ENCODE measurements around the gene ANXA10. TPM values are rescaled to one million over a fixed set of nuclear protein-coding genes. Genes with fewer than 3 reads are reported as not detected.
"Not testable (repeated sequence)": the region's sequence is repeated elsewhere in the genome, so short reads cannot be mapped to it uniquely, and the experiment has no call there.

The ANXA10 gene
- total RNA-seq, 2 experiments from 2014 or later: not detected

DNA sequence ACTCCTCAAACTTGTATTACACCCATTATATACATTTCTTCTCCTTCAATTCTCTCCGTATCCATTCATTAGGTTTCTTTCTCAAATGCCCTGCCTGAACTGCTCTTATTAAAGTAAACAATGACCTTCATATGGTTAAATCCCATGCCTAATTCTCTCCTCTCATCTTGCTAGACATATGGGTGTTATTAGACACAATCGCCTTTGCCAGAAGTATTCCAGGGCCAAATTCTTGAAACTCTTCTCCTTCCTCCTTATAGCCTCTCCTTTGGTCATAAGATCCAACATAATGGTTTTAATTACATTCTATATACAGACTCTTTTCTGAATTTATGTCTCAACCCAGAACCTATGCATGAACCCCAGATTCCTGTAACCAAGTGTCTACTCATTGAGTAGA is 4.8 kb downstream of the ANXA10 start:
- Mint-ChIP-seq H3K27ac (no peak overlapping the region), H3K4me3 (no peak overlapping the region), H3K9me3 (peaks cover 7% of the 10 kb centered on the region), H3K27me3 (no peaks in the 10 kb centered on the region), H3K36me3 (no peaks in the 10 kb centered on the region), H3K4me1 (no peaks in the 10 kb centered on the region)
- no peak for DNase-seq

DNA sequence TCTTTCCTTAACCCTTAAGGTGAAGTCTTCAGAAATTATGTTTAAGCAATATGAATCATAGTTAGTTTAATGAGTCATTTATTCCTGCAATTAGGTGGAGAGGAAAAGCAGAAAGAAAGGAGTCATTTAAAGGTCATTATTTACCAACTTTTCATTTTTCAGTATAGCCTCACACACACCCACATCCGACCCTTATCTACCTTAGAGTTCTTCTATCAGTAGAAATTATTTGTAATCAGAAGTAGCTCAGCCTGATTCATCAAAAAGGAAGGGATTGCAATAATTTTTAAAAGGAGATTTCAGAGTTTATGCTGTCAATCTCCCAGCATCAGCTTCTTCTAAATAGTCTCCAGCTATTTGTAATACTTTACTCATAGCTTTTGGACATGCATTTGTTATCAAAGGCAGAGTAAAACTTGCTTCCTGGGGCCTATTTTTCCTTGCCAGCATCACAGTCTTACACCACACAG is 5.9 kb downstream of the ANXA10 start:
- H3K4me1 Mint-ChIP-seq: no peaks in the 10 kb centered on the region
- no peaks in the 10 kb centered on the region for H3K27me3 Mint-ChIP-seq

GRCh38 chr4:168099195-168099594 is 6.9 kb downstream of the ANXA10 start:
- DNase-seq: no peak
- no peak overlapping the region for H3K27ac Mint-ChIP-seq
- no peaks in the 10 kb centered on the region for H3K4me1 Mint-ChIP-seq
- H3K36me3 Mint-ChIP-seq: no peaks in the 10 kb centered on the region
- no peaks in the 10 kb centered on the region for H3K27me3 Mint-ChIP-seq
- peaks cover 7% of the 10 kb centered on the region for H3K9me3 Mint-ChIP-seq
- no peak overlapping the region for H3K4me3 Mint-ChIP-seq

More for the DNA sequence above, 5.9 kb downstream of the ANXA10 start:
- Mint-ChIP-seq H3K27ac (no peak overlapping the region), H3K4me3 (no peak overlapping the region), H3K9me3 (peaks cover 7% of the 10 kb centered on the region), H3K36me3 (no peaks in the 10 kb centered on the region)
- no peak for DNase-seq

DNA sequence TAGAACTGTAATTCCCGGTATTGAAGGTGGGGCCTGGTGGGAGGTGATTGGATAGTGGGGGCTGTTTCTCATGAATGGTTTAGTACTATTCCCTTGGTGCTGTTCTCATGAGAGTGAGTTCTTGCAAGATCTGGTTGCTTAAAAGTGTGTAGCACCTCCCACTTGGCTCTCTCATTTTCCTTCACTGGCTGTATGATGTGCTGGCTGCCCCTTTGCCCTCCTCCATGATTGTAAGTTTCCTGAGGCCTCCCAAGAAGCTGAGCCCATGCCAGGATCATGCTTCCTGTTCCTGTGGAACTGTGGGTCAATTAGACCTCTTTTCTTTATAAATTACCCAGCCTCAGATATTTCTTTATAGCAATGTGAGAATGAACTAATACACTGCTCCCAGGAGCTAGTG is 8.7 kb downstream of the ANXA10 start:
- Mint-ChIP-seq H3K27me3 (no peaks in the 10 kb centered on the region), H3K9me3 (peaks cover 7% of the 10 kb centered on the region), H3K27ac (no peak overlapping the region), H3K4me1 (no peaks in the 10 kb centered on the region), H3K4me3 (no peak overlapping the region), H3K36me3 (no peaks in the 10 kb centered on the region)
- no peak for DNase-seq

DNA sequence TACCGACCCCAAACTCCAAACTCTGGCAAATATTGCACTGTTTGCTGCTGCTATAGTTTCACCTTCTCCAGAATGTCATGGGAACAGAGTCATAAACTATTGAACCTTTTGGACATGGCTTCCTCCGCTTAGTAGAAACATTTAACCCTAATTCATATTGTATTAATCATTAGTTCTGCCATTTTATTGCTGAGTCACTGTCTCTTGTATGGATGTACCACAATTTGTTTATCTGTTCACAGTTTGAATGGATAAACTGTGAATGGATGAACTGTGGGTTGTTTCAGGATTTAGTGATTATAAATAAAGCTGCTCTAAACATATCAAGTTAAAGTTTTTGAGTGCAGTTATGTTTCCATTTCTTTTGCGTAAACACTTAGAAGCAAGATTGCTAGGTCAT is 10.1 kb downstream of the ANXA10 start:
- Mint-ChIP-seq H3K4me1 (no peaks in the 10 kb centered on the region), H3K27ac (no peak overlapping the region), H3K4me3 (no peak overlapping the region), H3K36me3 (no peaks in the 10 kb centered on the region), H3K9me3 (peaks cover 7% of the 10 kb centered on the region), H3K27me3 (no peaks in the 10 kb centered on the region)
- no peak for DNase-seq

DNA sequence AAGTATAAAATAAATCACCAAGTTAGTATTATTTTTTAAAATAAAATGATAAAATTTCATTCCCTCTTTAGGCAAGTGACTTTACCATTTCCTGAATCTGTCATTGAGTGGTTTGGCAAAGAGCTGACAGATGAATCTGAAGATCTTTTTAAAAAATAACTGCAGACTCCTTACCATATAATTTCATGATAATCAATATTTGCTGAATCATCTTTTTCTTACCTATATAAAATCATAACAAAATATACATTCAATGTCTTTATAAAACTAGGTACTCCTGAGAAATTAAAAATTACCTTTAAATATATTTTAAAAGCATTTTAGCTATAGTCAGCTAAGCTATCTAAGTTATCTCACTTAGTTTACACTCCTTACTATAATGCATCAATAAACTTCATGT is 17.2 kb downstream of the ANXA10 start:
- H3K9me3 Mint-ChIP-seq: no peaks in the 10 kb centered on the region
- no peak for DNase-seq

DNA sequence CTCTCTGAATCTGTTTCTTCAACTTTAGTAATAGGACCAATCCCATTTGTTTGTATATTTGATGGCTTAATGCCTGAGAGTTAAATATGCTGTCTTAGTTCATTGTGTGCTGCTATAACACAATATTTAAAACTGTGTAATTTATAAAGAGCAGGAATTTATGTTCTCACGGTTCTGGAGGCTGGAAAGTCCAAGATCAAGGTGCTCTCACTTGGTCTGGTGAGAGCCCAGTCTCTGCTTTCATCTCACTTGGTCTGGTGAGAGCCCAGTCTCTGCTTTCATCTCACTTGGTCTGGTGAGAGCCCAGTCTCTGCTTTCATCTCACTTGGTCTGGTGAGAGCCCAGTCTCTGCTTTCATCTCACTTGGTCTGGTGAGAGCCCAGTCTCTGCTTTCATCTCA is 20.7 kb downstream of the ANXA10 start:
- not testable (repeated sequence) for H3K9me3 Mint-ChIP-seq, DNase-seq, H3K27ac Mint-ChIP-seq

More for the DNA sequence above, 17.2 kb downstream of the ANXA10 start:
- no peaks in the 10 kb centered on the region for H3K4me1 Mint-ChIP-seq
- H3K27me3 Mint-ChIP-seq: peaks cover 2% of the 10 kb centered on the region
- H3K27ac Mint-ChIP-seq: no peak overlapping the region
- no peak overlapping the region for H3K4me3 Mint-ChIP-seq
- no peaks in the 10 kb centered on the region for H3K36me3 Mint-ChIP-seq

DNA sequence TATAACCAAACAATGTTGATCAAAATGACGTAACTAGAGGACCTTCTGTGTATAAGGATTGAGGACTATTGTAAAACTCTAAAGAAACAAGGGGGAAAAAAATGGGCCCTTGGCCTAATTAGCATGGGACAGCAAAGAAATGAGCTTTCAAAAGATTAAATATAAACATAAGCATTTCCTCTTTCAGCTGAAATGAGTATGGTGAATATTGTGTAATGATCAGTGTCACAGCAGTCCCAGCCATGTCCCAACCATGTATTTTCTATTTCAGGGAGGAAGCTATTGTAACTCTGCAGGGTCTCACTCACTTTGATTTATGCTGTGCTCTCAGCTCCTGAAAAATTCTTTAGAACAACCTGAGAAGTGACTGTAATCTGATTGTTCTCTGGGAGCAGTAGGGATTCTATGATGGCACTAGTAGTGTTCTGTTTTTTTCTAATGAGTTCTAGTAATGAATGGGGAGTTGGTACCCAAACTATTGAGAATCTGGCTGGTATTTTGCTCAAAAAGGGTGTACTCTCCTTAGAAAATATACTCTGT is 25.8 kb downstream of the ANXA10 start:
- H3K4me1 Mint-ChIP-seq: no peaks in the 10 kb centered on the region
- peaks cover 9% of the 10 kb centered on the region for H3K27me3 Mint-ChIP-seq
- H3K4me3 Mint-ChIP-seq: no peak overlapping the region
- H3K36me3 Mint-ChIP-seq: no peaks in the 10 kb centered on the region
- H3K9me3 Mint-ChIP-seq: no peaks in the 10 kb centered on the region
- DNase-seq: no peak
- no peak overlapping the region for H3K27ac Mint-ChIP-seq

More for the DNA sequence above, 20.7 kb downstream of the ANXA10 start:
- not testable (repeated sequence) for H3K36me3 Mint-ChIP-seq, H3K4me1 Mint-ChIP-seq, H3K27me3 Mint-ChIP-seq, H3K4me3 Mint-ChIP-seq

DNA sequence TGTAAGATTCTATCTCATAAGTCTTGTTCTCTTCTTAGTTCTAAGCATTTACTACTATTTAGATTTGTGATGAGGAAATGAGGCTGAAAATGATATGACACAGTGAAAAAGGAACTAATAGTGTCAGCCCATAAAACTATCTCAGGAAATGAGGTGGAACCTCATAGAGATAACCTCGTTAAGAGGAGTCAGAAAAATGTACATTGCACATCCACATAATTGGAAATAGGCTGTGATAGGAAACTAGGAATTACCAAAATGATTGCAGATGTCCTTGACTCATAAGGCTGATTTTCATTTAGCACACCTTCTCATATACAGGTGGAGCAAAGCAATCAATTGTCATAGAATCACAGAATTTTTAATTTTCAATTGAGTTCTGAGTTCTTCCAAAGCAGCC is 26.8 kb downstream of the ANXA10 start:
- no peaks in the 10 kb centered on the region for H3K36me3 Mint-ChIP-seq

GRCh38 chr4:168119890-168120289 is 27.6 kb downstream of the ANXA10 start:
- Mint-ChIP-seq H3K27me3 (peaks cover 6% of the 10 kb centered on the region), H3K9me3 (no peaks in the 10 kb centered on the region), H3K4me3 (no peak overlapping the region), H3K4me1 (no peaks in the 10 kb centered on the region), H3K36me3 (no peaks in the 10 kb centered on the region), H3K27ac (no peak overlapping the region)
- no peak for DNase-seq

More for the DNA sequence above, 26.8 kb downstream of the ANXA10 start:
- no peak for DNase-seq
- H3K4me3 Mint-ChIP-seq: no peak overlapping the region
- no peak overlapping the region for H3K27ac Mint-ChIP-seq
- H3K9me3 Mint-ChIP-seq: no peaks in the 10 kb centered on the region
- H3K4me1 Mint-ChIP-seq: no peaks in the 10 kb centered on the region
- H3K27me3 Mint-ChIP-seq: peaks cover 9% of the 10 kb centered on the region

- no peaks in the 10 kb centered on the region for H3K36me3 Mint-ChIP-seq
- no peaks in the 10 kb centered on the region for H3K4me1 Mint-ChIP-seq
- no peak overlapping the region for H3K4me3 Mint-ChIP-seq
- DNase-seq: no peak
- no peaks in the 10 kb centered on the region for H3K9me3 Mint-ChIP-seq
- no peak overlapping the region for H3K27ac Mint-ChIP-seq
- no peaks in the 10 kb centered on the region for H3K27me3 Mint-ChIP-seq
Measured at GRCh38 chr4:168120811-168121210, 28.5 kb downstream of the ANXA10 start.

- no peaks in the 10 kb centered on the region for H3K36me3 Mint-ChIP-seq
- no peak overlapping the region for H3K27ac Mint-ChIP-seq
- no peaks in the 10 kb centered on the region for H3K27me3 Mint-ChIP-seq
- DNase-seq: no peak
- H3K9me3 Mint-ChIP-seq: no peaks in the 10 kb centered on the region
- no peak overlapping the region for H3K4me3 Mint-ChIP-seq
- no peaks in the 10 kb centered on the region for H3K4me1 Mint-ChIP-seq
Measured at GRCh38 chr4:168124008-168124641, 31.8 kb downstream of the ANXA10 start.

- no peaks in the 10 kb centered on the region for H3K36me3 Mint-ChIP-seq
- no peak overlapping the region for H3K4me3 Mint-ChIP-seq
- no peak overlapping the region for H3K27ac Mint-ChIP-seq
- DNase-seq: no peak
- no peaks in the 10 kb centered on the region for H3K9me3 Mint-ChIP-seq
- no peaks in the 10 kb centered on the region for H3K4me1 Mint-ChIP-seq
- peaks cover 9% of the 10 kb centered on the region for H3K27me3 Mint-ChIP-seq
Measured at GRCh38 chr4:168126952-168127351, 34.6 kb downstream of the ANXA10 start.

DNA sequence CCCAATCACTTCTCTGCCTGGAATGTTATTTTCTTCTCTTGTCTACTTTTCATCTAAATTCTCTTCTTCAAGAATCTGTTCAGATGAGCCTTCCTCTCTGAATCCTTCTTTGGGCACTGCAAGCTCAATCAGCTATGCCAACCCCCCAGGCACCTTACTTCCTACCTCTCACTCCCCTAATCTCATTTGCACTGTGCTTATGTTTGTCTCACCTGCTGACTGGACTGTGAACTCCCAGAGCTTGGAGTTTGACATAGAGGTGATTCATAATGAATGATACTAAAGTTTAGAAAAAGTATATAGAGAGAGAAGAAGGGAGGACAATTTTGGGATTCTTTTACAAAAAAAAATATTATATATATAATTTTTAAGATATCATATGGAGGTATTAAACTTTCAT is 36.3 kb downstream of the ANXA10 start:
- no peak for DNase-seq
- Mint-ChIP-seq H3K9me3 (no peaks in the 10 kb centered on the region), H3K27me3 (peaks cover 13% of the 10 kb centered on the region), H3K36me3 (no peaks in the 10 kb centered on the region), H3K27ac (no peak overlapping the region), H3K4me1 (no peaks in the 10 kb centered on the region), H3K4me3 (no peak overlapping the region)

DNA sequence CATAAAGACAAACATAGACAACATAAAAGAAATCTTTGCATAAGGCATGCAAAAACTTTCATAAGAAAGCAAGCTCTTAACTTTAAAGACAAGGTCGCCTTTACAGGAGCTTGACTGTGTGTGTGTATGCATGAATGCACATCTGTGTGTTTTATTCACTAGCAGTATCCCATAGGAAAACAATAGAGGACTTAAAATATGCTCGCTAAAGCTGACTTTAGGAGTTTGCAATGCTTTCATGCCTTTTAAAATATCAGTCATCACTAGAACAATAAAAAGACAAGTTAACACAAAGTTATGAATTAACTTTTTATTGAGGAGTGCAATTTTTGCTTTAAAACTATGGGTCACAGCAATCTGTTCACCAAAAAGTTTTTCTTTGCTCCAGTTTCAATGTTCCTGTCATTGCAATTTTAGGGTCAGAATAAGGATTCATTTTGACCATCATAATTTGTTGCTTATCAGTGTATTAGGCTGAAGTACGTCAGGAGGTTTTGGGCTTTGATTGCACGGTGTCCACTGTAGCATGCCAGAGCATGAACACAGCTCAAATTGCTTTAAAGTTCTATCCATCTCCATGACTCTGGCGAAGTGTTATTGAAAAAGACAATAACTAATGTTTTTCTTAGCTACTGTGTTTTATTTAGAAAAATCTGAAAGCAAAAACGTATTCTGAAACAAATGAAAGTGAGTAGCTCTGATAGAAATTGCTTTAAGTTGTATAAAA is 36.9 kb downstream of the ANXA10 start:
- Mint-ChIP-seq H3K4me1 (no peaks in the 10 kb centered on the region), H3K27me3 (peaks cover 13% of the 10 kb centered on the region), H3K9me3 (no peaks in the 10 kb centered on the region), H3K27ac (no peak overlapping the region), H3K36me3 (no peaks in the 10 kb centered on the region), H3K4me3 (no peak overlapping the region)
- DNase-seq: no peak

GRCh38 chr4:168129802-168130201 is 37.5 kb downstream of the ANXA10 start:
- Mint-ChIP-seq H3K27me3 (peaks cover 13% of the 10 kb centered on the region), H3K4me3 (no peak overlapping the region)

More at GRCh38 chr4:168129802-168130201, 37.5 kb downstream of the ANXA10 start:
- DNase-seq: no peak
- no peaks in the 10 kb centered on the region for H3K4me1 Mint-ChIP-seq
- H3K36me3 Mint-ChIP-seq: no peaks in the 10 kb centered on the region
- H3K9me3 Mint-ChIP-seq: no peaks in the 10 kb centered on the region
- H3K27ac Mint-ChIP-seq: no peak overlapping the region

All from activated naive CD8-positive, alpha-beta T cell treated with anti-CD3 and anti-CD28 coated beads for 36 hours (primary cell).